Activated CD8-positive, alpha-beta T cell treated with anti-CD3 and anti-CD28 coated beads, Interleukin-2, amount 10 ng/mL, durations not matched to agents 7 days and 5 days (primary cell): ENCODE measurements around the gene XPC. TPM values are rescaled to one million over a fixed set of nuclear protein-coding genes. Genes with fewer than 3 reads are reported as not detected.

ENCODE experiments used
- ATAC-seq: fragments of 150-1000 bp; cut with Tn5 transposase; one replicate; pipeline ENCODE4 v1.10.0; 2021; ENCODE audit warnings: moderate library complexity
- CTCF ChIA-PET: fragments of 350-600 bp; sonication (Branson Sonifier 250); formaldehyde crosslinking; loops from one replicate; lab custom pipeline; 2021; ENCODE audit warnings: antibody characterized with exemption; lab: Charles Lee
- POLR2A ChIA-PET: fragments of 350-600 bp; sonication (Branson Sonifier 250); formaldehyde crosslinking; loops from one replicate; lab custom pipeline; 2021; ENCODE audit warnings: antibody characterized with exemption; lab: Charles Lee
- DNase-seq: peaks from one replicate; pipeline ENCODE4 v3.0.0-alpha.2; 2020
- H3K27ac Mint-ChIP-seq: one replicate; pipeline ENCODE4 v1.8.0; 2021; ENCODE audit warnings: mild to moderate bottlenecking, mixed read lengths
- H3K27me3 Mint-ChIP-seq: one replicate; pipeline ENCODE4 v1.8.0; 2021; ENCODE audit warnings: low read depth, mixed read lengths
- H3K36me3 Mint-ChIP-seq: one replicate; pipeline ENCODE4 v1.8.0; 2021; ENCODE audit warnings: low read depth, mixed read lengths
- H3K4me1 Mint-ChIP-seq: one replicate; pipeline ENCODE4 v1.8.0; 2021; ENCODE audit warnings: low read depth, mixed read lengths
- H3K4me3 Mint-ChIP-seq: one replicate; pipeline ENCODE4 v1.8.0; 2021; ENCODE audit warnings: mild to moderate bottlenecking, mixed read lengths
- H3K9me3 Mint-ChIP-seq: one replicate; pipeline ENCODE4 v1.8.0; 2022; ENCODE audit warnings: mixed read lengths; ENCODE audit not compliant: insufficient read depth
- total RNA-seq, 2 experiments: library from RNA; stranded (reverse); gene quantifications; one replicate each; pipeline ENCODE4 v1.2.3, GENCODE V29; 2021

The XPC gene
- total RNA-seq, 2 experiments from 2014 or later = 29.4 to 31.6 TPM

DNA sequence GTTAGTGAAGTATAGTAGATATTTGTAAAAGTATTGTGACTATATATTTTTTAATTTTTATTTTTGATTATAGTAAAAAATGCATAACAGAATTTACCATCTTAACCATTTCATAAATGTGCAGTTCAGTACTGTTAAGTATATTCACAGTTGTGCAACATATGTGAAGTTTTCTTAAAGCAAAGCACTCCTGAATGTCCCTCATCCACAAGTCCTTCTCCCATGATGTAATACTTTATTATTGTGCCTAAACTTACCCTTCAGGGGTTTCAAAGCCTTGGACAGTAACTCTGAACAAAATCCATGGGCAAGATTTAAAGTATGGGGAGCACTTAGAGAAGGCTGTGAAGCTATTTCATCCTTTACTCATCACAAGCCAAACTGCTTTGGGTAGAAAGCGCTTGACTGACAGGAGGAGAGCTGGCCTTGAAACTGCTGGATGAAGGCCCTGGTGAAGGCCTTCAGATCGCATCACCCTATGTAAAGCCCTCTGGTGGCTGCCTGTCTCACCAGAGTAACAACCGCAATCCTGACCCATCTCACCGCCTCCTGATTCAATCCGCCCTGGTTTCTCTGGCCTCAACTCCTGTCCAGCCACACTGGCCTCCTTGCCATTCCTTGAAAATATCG is 28.3 kb upstream of the XPC start:
- ChIA-PET CTCF (interaction anchor here (0.8 to 1.5 kb wide), 2 partner anchors 309 to 310 kb away, joined by 3 to 5 read pairs; no protein-coding TSS in a partner anchor), POLR2A (no interaction called here)
- no peaks in the 10 kb centered on the region for H3K9me3 Mint-ChIP-seq
- H3K36me3 Mint-ChIP-seq = no peaks in the 10 kb centered on the region
- H3K4me3 Mint-ChIP-seq = no peak overlapping the region
- ATAC-seq = no peak
- H3K27me3 Mint-ChIP-seq = no peaks in the 10 kb centered on the region
- no peaks in the 10 kb centered on the region for H3K4me1 Mint-ChIP-seq
- H3K27ac Mint-ChIP-seq = no peak overlapping the region
- DNase-seq = no peak

DNA sequence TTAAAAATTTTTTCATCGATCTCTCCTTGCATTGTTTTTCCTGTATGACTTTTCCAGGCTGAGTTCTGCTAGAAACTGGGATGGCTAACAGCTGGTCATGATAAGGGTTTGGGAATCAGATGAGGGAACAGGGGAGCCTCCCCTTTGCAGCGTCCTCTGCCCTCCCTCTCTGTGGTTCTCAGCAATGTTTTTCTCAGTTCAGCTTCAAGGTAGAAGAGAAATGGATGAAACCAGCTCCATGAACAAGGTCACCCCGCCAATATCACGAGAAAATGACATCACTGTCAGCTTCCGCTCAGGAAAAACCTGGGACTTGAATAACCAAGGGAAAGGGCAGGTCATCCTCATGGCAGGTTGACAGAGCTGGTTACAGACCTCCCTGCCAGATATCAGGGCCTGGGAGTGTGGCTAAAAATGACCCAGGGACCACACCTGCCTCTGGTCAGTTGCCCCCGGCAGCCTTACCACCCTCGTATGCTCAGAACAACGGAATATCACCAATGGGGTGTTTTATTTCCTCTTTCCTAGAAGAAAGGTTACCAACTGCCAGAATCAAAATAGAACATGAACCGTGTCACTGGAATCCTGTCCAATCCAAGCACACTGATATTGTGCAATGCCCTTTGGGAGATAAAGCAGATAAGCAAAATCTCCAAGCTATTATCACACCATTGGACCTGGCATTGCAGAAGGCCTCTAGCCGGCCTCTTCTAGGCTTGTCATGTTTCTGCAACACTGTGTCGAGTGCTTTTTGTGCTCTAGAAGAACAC is 26.3 kb upstream of the XPC start:
- no peaks in the 10 kb centered on the region for H3K4me1 Mint-ChIP-seq
- POLR2A ChIA-PET = no interaction called here
- ATAC-seq (no peak), DNase-seq (no peak)
- CTCF ChIA-PET = interaction anchor here (0.6 to 3.7 kb wide), 20 partner anchors 8 to 752 kb away, joined by 3 to 27 read pairs (median 7); partner anchors contain the start of genes LSM3 and XPC
- H3K36me3 Mint-ChIP-seq = peaks cover 3% of the 10 kb centered on the region
- no peak overlapping the region for H3K4me3 Mint-ChIP-seq
- no peak overlapping the region for H3K27ac Mint-ChIP-seq
- H3K27me3 Mint-ChIP-seq = no peaks in the 10 kb centered on the region
- H3K9me3 Mint-ChIP-seq = no peaks in the 10 kb centered on the region

DNA sequence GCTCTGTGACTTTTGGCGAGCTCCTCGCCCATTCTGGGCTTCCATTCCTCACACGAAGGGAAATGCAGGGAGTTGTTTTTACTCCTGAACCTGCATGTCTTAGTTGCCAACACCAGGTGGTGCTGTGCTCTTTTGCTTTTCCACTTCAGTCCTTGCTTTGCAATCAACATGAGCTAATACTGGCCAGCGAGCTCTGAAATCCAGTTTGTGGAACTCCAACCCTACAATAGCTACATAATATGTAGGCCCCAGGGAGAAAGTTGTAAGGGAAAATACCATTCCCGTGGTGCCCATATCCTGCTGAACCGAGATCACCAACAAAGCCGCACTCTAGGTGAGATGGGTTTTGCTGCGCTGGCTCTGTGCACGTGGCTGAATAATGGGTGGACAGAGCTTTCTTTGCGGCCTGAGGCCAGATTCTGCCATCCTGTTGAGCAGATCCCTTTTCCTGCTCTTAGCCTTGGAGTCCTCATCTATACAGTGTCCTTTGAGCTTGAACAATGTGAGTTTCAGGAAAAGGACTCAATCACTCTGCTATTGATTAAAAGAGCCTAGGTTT is 25.2 kb upstream of the XPC start:
- no peaks in the 10 kb centered on the region for H3K27me3 Mint-ChIP-seq
- peaks cover 12% of the 10 kb centered on the region for H3K36me3 Mint-ChIP-seq
- H3K27ac Mint-ChIP-seq = no peak overlapping the region
- ATAC-seq (peak; percentile 73), DNase-seq (peak; percentile 60)
- H3K9me3 Mint-ChIP-seq = no peaks in the 10 kb centered on the region
- ChIA-PET POLR2A (interaction anchor here (1.1 kb wide), 1 partner anchor 25 kb away, joined by 3 read pairs; the partner anchor contains the start of gene LSM3), CTCF (interaction anchor here (0.6 to 3.7 kb wide), 65 partner anchors 8 to 577 kb away, joined by 3 to 27 read pairs (median 4); partner anchors contain the start of genes LSM3, TMEM43 and XPC)
- H3K4me3 Mint-ChIP-seq = no peak overlapping the region
- no peaks in the 10 kb centered on the region for H3K4me1 Mint-ChIP-seq

DNA sequence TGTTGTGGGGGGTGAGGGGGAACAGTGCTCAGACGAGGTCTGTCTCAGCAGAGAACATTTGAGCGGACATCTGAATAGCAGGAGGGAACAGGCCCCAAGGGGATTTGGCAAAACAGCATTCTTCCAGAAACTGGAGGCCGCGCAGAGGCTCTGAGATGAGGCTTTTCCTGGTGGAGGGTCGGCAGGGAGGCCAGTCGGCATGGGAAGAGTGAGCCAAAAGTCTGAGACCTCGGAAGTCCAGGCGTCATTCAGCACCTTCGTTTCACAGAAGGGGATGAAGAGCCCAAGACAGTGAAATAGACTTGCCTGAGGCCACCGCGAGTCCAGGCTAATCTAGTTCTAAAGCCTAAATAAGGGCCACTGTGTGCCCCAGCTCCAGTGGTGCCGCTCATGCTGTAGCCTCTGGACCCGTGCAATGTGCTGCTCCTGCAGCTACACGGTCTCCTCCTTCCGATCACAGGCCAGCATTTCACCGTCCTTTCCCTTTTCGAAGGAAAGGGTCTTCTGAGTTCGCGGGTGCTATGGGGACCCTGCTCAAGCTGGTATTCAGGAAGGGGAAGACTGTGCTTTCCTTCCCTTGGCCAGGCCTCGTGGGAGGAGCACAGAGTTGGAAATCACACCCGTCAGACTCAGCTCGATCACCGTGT is 24.6 kb upstream of the XPC start:
- H3K4me3 Mint-ChIP-seq = no peak overlapping the region
- H3K9me3 Mint-ChIP-seq = no peaks in the 10 kb centered on the region
- H3K27ac Mint-ChIP-seq = no peak overlapping the region
- ChIA-PET CTCF (interaction anchor here (0.6 to 3.7 kb wide), 61 partner anchors 8 to 577 kb away, joined by 3 to 27 read pairs (median 4); partner anchors contain the start of genes LSM3, TMEM43 and XPC), POLR2A (interaction anchor here (1.1 kb wide), 1 partner anchor 24 kb away, joined by 3 read pairs; the partner anchor contains the start of gene LSM3)
- H3K4me1 Mint-ChIP-seq = no peaks in the 10 kb centered on the region
- ATAC-seq = peak; percentile 23
- no peak for DNase-seq
- no peaks in the 10 kb centered on the region for H3K27me3 Mint-ChIP-seq
- H3K36me3 Mint-ChIP-seq = peaks cover 15% of the 10 kb centered on the region

DNA sequence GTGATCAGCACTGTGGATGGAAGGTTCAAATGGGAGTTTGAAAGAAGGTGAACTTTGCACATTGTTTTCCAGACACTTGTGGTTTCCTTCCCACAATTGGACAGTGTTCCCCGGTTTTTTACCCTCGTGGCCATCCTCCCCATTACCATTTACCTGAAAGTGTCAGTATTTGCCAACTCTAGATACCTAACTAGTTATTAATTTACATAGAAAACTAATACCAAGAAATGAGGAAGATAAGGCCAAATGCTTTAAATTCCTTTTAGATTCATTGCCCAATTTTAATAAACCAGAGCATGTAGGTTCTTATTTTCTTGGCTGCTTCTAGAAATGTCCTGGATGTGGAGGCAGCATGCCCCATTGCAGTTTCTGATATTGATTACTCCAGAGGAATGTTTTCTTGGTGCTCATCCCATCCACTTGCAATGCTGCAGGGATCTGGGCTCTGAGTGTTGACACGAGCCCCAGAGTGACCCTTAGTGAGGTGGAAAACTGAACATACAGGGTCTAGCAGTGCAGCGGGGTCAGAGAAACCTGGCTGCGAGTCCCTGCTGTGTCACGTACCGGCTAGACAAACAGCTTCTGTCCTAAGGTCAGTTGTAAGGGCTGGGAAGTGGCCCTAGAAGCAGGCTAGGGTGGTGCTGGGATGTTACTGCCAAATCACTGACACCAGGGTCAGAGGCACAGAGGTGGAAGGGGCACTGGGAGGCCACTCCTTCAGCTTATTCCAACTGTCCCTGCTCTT is 23.7 kb upstream of the XPC start:
- ATAC-seq (no peak), DNase-seq (no peak)
- Mint-ChIP-seq H3K27me3 (no peaks in the 10 kb centered on the region), H3K9me3 (no peaks in the 10 kb centered on the region), H3K27ac (no peak overlapping the region), H3K4me1 (no peaks in the 10 kb centered on the region), H3K4me3 (no peak overlapping the region), H3K36me3 (peaks cover 24% of the 10 kb centered on the region)
- CTCF ChIA-PET = interaction anchor here (3.1 to 3.7 kb wide), 2 partner anchors 10 to 265 kb away, joined by 26 to 27 read pairs; no protein-coding TSS in a partner anchor
- POLR2A ChIA-PET = interaction anchor here (1.1 to 2.1 kb wide), 2 partner anchors 23 to 24 kb away, joined by 3 to 10 read pairs; partner anchors contain the start of genes LSM3 and XPC

DNA sequence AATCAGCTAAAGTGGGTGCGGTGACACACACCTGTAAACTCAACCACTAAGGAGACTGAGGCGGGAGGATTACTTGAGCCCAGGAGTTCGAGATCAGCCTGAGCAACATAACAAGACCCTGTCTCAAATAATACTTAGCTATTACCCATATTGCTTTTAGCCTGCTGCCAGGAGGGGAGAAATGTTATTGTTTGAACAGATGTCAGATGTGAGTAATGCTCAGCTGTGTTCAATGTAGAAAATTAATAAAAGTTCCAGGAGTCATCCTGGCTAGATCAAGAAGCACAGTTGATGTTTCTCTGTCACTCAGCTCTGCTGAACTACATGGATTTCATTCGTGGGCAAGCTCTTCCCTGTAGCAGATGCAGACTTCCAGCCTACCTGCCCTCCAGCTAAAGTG is 22.4 kb upstream of the XPC start:
- H3K36me3 Mint-ChIP-seq = peaks cover 30% of the 10 kb centered on the region
- ChIA-PET POLR2A (interaction anchor here (0.6 to 2.1 kb wide), 2 partner anchors 23 to 115 kb away, joined by 3 to 10 read pairs; partner anchors contain the start of genes LSM3 and XPC), CTCF (interaction anchor here (0.8 to 1.0 kb wide), 2 partner anchors 10 to 305 kb away, joined by 3 read pairs; no protein-coding TSS in a partner anchor)
- no peaks in the 10 kb centered on the region for H3K27me3 Mint-ChIP-seq
- ATAC-seq (no peak), DNase-seq (no peak)
- no peaks in the 10 kb centered on the region for H3K9me3 Mint-ChIP-seq
- H3K4me3 Mint-ChIP-seq = no peak overlapping the region
- H3K4me1 Mint-ChIP-seq = no peaks in the 10 kb centered on the region
- H3K27ac Mint-ChIP-seq = no peak overlapping the region

DNA sequence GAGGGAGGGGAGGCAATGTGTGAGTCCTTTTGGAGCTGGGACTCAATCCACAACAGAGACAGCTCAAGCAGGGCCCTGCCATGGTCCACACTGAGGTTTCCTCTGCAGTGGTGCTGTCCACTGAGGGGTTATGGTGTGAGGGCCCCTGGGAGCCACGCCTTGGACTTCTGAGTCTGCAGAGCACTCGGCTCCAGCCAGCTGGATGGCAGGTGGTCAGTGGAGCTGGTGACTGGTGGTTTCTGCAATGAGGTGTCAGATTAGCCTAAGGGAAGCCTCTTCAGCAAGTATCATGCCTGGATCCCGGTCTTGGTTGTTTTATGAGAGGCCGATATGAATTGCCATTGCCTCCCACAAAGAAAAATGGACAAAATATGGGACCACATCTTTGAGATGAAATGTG is 21.9 kb upstream of the XPC start:
- Mint-ChIP-seq H3K4me3 (no peak overlapping the region), H3K9me3 (no peaks in the 10 kb centered on the region), H3K36me3 (peaks cover 30% of the 10 kb centered on the region), H3K4me1 (no peaks in the 10 kb centered on the region), H3K27ac (no peak overlapping the region), H3K27me3 (no peaks in the 10 kb centered on the region)
- no peak for DNase-seq
- ChIA-PET CTCF (interaction anchor here (1.0 kb wide), 1 partner anchor 11 kb away, joined by 3 read pairs; no protein-coding TSS in a partner anchor), POLR2A (interaction anchor here (0.6 to 2.1 kb wide), 3 partner anchors 22 to 115 kb away, joined by 3 to 10 read pairs (median 4); partner anchors contain the start of genes LSM3 and XPC)
- no peak for ATAC-seq

DNA sequence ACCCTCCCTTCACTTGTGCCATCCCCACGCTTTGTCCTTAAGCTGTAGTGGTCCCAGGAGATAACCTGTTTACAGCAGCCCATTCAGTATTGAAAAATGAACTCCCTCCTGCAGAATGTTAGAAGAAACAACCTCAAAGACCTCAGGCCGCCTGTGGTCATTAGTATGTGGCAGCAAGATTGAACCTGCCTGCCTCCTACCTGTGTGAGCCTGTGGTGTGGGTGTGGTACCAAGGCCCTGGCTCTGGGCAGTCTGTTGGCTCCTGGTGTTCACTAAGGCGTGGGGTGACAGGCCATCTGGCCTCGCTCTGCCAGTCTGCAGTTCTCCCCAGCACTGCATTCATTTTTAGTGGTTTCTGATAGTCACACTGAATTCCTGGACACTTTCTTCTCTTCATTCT is 21.2 kb upstream of the XPC start:
- Mint-ChIP-seq H3K9me3 (no peaks in the 10 kb centered on the region), H3K36me3 (peaks cover 30% of the 10 kb centered on the region), H3K4me1 (no peaks in the 10 kb centered on the region), H3K4me3 (no peak overlapping the region), H3K27me3 (no peaks in the 10 kb centered on the region), H3K27ac (peak overlapping the region; percentile 40)
- ChIA-PET POLR2A (interaction anchor here (0.6 to 2.1 kb wide), 2 partner anchors 21 to 33 kb away, joined by 4 to 10 read pairs; partner anchors contain the start of genes LSM3 and XPC), CTCF (no interaction called here)
- ATAC-seq (no peak), DNase-seq (no peak)

DNA sequence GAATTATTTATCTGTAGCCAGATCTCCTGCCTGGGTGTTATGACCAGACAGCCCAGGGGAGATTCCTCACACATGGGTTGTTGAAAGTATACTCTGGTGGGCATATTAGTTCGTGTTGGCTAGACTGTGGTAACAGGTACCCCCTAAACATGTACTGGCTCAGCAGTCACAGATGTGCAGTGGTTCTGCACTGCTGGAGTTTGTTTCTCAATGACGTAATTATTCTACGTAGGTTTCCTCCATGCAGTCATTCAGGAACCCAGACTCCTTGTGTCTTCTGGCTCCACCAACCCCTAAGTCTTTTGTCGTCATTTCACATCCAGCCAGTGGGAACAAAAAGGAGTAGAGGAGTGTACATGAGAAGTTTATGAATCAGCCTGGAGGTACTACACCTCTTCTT is 16.5 kb upstream of the XPC start:
- Mint-ChIP-seq H3K4me1 (peaks cover 12% of the 10 kb centered on the region), H3K27me3 (no peaks in the 10 kb centered on the region), H3K36me3 (peaks cover 45% of the 10 kb centered on the region), H3K4me3 (no peak overlapping the region), H3K9me3 (no peaks in the 10 kb centered on the region), H3K27ac (no peak overlapping the region)
- POLR2A ChIA-PET = no interaction called here
- no peak for DNase-seq
- no peak for ATAC-seq
- CTCF ChIA-PET = interaction anchor here (1.0 kb wide), 1 partner anchor 9 kb away, joined by 7 read pairs; no protein-coding TSS in a partner anchor

DNA sequence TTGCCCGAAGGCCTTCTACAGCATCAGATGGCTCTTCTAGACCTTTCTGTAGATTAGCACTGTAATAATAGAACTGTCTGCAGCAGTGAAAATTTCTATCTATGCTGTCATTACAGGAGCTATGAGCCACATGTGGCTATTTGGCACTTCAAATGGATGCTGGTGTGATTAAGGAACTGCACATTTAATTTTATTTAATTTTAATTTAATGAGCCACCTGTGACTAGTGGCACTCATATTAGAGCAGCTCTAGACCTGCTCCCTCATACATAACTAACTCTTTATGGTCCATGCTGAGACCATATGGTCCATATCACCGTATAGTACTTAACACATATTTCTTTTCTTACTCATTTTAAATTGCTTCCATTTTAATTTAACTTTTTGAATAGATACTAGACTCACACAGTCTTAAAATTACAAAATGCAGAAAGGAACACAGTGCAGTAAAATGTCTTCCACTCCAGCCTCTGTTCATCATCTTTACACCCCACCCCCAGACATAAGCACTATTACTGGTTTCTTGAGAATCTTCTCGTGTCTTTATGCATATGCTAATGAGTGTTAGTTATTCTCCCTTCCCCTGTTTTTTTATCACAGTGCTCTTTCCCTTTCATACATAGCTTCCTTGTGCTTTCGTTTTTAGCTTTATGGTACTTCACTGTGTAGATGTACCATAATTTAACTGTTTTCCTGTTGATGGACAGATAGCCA is 9.8 kb upstream of the XPC start:
- CTCF ChIA-PET = interaction anchor here (0.9 kb wide), 1 partner anchor 15 kb away, joined by 3 read pairs; no protein-coding TSS in a partner anchor
- Mint-ChIP-seq H3K9me3 (no peaks in the 10 kb centered on the region), H3K36me3 (peaks cover 53% of the 10 kb centered on the region), H3K4me3 (no peak overlapping the region), H3K27me3 (no peaks in the 10 kb centered on the region), H3K27ac (no peak overlapping the region), H3K4me1 (peaks cover 30% of the 10 kb centered on the region)
- DNase-seq = no peak
- ATAC-seq = no peak
- POLR2A ChIA-PET = interaction anchor here (1.1 to 1.9 kb wide), 2 partner anchors 9 to 64 kb away, joined by 3 to 5 read pairs; partner anchors contain the start of genes CHCHD4, LSM3 and XPC
